Activated gamma-delta T cell treated with Interleukin-2 at 50 U/mL for 16 hours (primary cell): Measurements from ENCODE around the gene DCAF8.

Experiments
- DNase-seq: peaks from one replicate; pipeline ENCODE4 v3.0.0-alpha.2; 2020

DCAF8 gene

GRCh38 chr1:160225345-160225744 lies 37.0 kb downstream of the DCAF8 start:
- no peak for DNase-seq

- no peak for DNase-seq
Measured at GRCh38 chr1:160224606-160225005, 37.7 kb downstream of the DCAF8 start.

GRCh38 chr1:160222546-160222945 lies 39.8 kb downstream of the DCAF8 start:
- DNase-seq, result no peak

GRCh38 chr1:160221089-160221488 lies 41.3 kb downstream of the DCAF8 start:
- no peak for DNase-seq

- DNase-seq, result no peak
Measured at GRCh38 chr1:160220301-160220700, 42.0 kb downstream of the DCAF8 start.

GRCh38 chr1:160219062-160219929 lies 43.1 kb downstream of the DCAF8 start:
- DNase-seq, result no peak

- DNase-seq, result no peak
Measured at GRCh38 chr1:160217481-160218051, 44.8 kb downstream of the DCAF8 start.

- no peak for DNase-seq
Measured at GRCh38 chr1:160216301-160216700, 46.0 kb downstream of the DCAF8 start.

- DNase-seq, result no peak
Measured at GRCh38 chr1:160214481-160215140, 47.7 kb downstream of the DCAF8 start.

- DNase-seq, result no peak
Measured at GRCh38 chr1:160211046-160211790, 51.1 kb downstream of the DCAF8 start.

- no peak for DNase-seq
Measured at GRCh38 chr1:160210561-160210960, 51.8 kb downstream of the DCAF8 start.

GRCh38 chr1:160209321-160210046 lies 52.9 kb downstream of the DCAF8 start:
- DNase-seq, result no peak

GRCh38 chr1:160208557-160209320 lies 53.6 kb downstream of the DCAF8 start:
- no peak for DNase-seq

GRCh38 chr1:160207771-160208556 lies 54.4 kb downstream of the DCAF8 start:
- DNase-seq, result no peak

- DNase-seq, result no peak
Measured at GRCh38 chr1:160207118-160207650, 55.2 kb downstream of the DCAF8 start.

GRCh38 chr1:160206421-160207117 lies 55.8 kb downstream of the DCAF8 start:
- no peak for DNase-seq

GRCh38 chr1:160206036-160206389 lies 56.3 kb downstream of the DCAF8 start:
- peak; percentile 26 for DNase-seq

- peak; percentile 60 for DNase-seq
Measured at GRCh38 chr1:160205242-160206035, 56.9 kb downstream of the DCAF8 start, which contains the start of gene PEA15. Gene PEA15, plus strand, starts transcription at chr1:160205384. Its CDS starts 6,161 bp downstream, at chr1:160211545.
